PC-9 (cell line): ENCODE results near the gene DNASE1L3.

Experiments used
- CTCF ChIP-seq: fragments of 200-600 bp; sonication (generic); conservative IDR thresholded peaks from 2 replicates; pipeline ENCODE4 v1.6.1; 2017; ENCODE audit warnings: mixed run types, antibody characterized with exemption, mild to moderate bottlenecking, moderate library complexity
- EZH2 ChIP-seq: fragments of 200-600 bp; sonication (generic); IDR thresholded peaks from 2 replicates; pipeline ENCODE4 v1.8.0; 2017; ENCODE audit warnings: antibody characterized with exemption, low read depth

GRCh38 chr3:58193682-58194407, 16.9 kb downstream of the DNASE1L3 start:
- TF ChIP-seq CTCF = no peak
- no peak for TF ChIP-seq EZH2
